Limb (tissue), 2 donors: ENCODE results near the gene S100A8.
A peak's percentile ranks its signal among the peaks of the same experiment; 100 is the strongest.
"Not testable (repeated sequence)": the region's sequence is repeated elsewhere in the genome, so short reads cannot be mapped to it uniquely, and the experiment has no call there.

ENCODE experiments used
- DNase-seq, 2 donors: peaks; one replicate each; pipeline ENCODE4 v3.0.0-alpha.2; 2016; ENCODE audit errors: extremely low spot score in 2 of 2

Gene S100A8

DNA sequence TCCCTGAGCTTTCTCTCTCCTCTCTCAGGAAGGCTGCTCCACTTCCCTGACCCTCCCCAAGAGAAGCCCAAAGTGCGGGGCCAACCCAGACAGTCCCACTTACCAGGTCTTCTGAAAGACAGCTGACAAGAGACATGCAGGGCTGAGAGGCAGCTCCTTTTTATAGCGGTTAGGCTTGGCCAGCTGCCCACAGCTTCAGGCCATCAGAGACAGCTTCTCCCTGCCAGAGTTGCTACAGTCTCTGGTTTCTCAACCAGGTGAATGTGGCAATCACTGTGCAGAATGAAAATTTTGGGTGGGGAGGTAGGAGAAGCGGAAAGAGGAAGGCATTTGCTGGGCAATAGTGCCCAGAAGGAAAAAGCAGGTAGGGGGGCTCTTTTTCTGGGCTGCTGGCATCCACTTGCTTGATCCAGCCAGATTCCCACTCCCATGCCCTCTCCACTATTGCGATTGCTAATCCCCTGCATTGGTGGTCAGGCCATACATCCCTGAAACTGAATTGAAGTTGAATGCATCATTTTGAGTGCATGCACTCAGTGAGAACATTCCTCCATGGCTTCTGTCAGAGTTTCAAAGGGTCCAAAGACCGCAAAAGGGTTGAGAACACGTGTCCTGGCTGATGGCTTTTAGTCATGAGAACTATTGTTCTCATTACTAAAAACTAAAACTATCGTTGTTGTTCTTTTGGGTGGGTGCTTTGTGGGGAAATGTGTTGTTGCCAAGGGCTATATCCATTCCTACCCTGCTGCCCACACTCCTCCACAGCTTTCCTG, at the start of gene S100A8:
Gene S100A8 (minus strand): TSS at position 136 of the 773 bp plus-strand sequence. CDS start 538 bp downstream, outside the sequence.
- DNase-seq: no peak

DNA sequence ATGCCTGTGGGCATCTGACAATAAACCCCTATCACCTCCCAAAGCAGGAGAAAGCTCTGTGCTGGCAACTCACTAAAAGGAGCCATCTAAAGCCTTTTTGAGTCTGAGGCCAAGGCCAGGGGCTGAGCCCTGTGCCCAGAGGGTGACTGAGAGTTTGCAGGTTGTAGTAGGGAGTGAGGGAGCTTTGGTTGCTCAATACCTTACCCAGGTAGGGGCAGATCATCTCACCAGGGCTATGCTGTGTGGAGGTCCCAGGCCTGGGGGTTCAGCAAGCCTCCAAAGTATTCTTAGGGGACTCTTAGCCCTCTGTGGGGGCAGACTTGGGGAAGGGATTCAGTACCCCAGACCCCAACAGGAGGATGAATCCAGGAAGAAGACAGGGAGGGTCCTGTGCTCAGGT, 48.4 kb upstream of the S100A8 start:
- DNase-seq: no peak

DNA sequence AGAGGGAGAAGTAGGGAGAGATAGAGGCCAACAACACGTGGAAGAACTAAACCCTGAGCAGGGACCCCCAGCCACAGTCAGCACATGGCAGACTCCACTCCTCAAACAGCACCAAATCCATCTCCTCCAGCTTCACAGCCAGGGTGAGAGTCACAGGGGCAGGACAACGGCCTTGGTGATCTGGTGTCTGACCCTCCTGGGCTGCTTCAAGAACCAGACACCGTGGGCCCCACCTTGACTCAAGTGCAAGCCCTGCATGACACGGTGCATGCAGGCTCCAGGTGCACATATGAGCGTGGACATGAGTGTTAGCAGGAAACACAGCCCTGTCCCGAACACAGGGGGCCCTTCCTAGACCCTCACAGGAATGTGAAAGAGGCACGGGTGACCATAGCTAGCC, 47.7 kb upstream of the S100A8 start:
- no peak for DNase-seq

DNA sequence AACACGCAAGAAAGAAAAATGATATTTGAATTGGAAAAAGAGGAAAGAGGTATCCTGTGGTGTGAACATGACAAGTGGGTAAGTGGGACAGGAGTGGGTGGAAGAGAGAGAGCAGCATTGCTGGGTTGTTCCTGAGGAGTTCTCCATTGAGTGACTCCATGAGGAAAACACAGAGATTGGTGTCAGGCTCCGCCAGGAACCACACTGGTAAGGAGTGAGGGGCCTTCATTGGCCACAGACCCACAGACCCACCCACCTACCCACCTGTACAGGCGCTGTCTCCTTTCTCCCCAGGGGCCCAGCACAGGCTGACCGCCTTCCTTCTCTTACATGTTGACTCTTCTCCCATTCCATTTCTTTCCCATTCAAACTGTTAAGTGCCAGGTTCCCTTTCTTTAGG, 46.4 kb upstream of the S100A8 start:
- DNase-seq: no peak

DNA sequence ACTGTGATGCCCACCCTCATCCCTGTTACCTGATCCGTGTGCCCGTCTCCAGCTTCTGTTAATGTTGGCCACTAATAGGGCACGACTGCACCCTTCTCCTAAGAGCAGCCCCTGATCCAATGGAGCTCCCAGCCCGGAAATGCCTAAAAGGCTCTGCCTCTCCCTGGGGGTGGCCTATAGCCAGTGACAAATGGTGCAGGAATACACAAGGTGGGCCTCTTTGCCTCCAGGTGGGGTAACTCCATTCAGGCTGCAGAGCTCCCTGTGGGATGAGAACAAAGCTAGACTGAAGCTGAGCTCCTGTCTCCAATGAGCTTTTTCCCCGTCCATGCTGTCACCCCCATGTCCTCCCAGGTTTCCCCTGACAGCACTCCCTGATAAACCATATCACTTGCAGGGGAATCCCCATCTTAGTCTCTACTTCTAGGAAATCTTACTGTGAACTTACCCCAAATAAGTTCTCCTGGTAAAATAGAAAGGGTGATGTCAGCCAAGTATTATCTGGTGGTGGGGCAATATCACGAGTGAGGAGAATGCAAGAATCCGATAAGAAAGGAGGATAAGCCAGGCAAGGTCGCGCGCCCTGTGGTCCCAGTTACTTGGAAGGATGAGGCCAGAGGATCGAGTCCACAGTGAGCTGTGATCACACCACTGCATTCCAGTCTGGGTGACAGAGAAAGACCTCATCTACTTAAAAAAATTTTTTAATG, 44.0 kb upstream of the S100A8 start:
- DNase-seq: no peak

DNA sequence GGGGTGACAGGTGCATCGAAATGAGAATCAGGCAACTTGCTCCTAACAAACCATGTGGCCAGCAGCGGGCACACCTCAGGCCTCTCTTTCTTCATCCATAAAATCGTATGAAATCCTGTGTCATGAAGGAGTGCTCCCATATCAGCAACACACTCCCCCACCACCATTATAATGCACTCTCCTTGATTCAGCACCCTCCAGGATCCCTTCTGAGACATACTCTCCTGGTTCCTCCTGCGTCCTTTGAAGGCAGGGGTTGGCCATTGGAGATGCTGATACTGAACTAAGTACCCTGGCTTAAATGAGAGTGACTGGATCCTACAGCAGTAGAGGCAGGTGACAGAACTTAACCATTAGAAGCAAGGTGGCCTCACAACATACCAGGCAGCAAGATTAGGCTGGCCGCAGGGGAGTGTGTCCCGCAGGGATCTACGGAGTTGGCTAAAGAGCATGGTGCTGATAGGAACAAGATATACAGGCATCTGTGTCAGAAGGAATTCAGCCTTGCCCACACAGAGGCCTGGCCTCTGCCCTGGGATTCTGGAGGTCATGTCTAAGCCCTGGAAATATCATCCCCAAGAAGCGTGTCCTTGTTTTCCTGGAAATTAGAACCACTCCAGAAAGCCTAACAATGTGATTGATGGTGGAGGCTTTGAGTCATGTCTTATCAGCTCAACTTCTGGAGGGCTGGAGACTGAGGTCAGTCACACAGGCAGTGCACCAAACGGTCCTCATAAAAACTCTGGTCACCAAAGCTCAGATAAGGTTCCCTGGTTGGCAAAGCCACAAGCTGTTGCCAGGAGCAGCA, 42.2 kb upstream of the S100A8 start:
- DNase-seq: no peak

GRCh38 chr1:153431928-153432327, 41.1 kb upstream of the S100A8 start:
- no peak for DNase-seq

GRCh38 chr1:153431427-153431826, 40.6 kb upstream of the S100A8 start:
- no peak for DNase-seq

GRCh38 chr1:153431002-153431401, 40.1 kb upstream of the S100A8 start:
- no peak for DNase-seq

DNA sequence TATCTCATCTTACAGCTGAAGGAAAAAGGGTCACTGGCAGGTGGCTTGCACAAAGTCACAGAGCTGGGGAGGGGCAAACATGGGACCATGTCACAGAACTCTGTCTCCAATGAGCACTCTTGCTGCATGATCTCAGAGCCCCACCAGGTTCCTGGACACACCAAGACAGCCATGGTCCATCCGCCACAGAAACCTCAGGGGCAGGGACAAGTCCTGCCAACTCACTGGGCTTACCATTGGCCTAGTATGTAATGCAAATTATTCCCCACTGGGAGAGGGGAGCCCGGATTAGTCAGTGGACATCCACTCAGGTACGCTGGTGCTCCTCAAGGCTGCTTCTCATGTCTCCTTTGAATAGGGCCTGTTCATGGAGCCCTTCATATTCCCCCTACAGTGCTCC, 39.7 kb upstream of the S100A8 start:
- no peak for DNase-seq

DNA sequence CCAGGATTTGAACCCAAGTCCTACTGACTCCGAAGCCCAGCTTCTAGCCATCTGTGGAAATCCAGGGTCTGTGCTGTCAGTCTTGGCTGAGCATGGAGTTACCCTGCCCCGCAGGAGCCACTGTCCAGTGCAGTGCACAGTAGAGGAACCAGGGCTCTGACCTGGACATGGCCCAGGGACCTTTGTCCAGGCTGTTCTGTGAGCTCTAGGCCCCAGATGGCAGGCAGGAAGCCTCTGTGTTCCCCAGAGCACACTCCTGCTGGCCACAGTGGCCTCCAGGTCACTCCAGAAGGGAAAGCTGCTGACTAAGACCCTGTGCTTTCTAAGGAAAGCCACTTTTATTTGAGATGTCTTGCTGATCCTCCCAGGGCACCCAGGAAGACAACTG, 39.3 kb upstream of the S100A8 start:
- no peak for DNase-seq

DNA sequence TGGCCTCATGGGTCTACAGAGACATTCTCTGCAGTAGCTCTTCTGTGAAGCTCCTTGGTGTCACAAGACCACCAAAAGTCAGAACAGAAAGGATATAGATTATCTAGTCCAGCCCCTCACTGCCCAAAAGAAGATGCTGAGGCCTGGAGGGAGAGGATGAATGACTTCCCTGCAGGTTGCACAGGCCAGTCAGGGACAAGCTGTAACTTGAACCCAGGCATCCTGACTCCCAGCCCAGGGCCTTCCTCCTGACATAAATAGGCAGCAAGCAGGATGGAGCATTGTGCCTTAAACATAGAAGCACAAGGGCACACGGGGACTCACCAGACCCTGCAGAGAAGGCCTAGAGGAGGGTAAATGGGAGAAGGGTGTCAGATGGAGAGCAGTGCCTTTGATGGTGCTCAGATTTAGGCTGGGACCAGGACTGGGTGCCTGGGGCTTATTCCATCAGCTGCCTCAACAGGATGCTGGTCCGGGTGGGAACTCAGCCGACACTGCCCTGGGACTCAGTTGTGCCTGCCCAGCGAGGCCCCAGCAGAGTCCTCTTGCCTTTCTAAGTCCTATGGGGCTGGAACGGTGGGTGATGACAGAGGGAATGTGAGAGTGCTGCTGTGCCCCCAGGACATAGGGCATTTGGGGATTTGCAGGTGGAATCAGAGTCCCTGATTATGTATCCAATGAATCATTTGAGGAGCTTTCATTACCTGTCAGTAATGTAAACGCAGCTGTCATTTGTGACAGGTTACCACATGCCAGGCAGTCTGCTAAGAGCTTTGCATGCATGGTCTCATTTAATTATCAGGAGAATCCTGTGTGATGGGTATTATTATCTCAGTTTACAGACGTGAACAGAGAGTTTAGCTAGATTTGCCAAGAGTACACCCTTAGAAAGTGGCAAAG, 38.6 kb upstream of the S100A8 start:
- DNase-seq: no peak

DNA sequence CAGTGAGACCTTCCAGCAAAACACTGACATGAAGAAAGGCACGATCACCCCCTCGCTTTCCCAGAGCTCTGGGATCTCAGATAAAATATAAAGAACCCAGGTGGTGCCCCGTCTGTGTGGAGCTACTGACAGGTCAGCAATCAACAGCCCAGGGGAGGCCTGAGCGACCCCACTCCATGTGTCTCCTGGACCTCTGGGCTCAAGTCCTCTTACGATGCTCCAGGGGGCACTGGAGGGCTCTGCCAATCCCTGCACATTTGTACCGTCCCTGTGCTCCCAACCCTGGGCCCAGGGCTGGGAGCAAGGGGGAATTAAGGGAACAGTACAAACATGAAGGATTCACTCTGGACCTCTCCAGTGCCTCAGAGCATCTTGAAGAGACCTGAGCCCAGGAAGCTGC, 37.9 kb upstream of the S100A8 start:
- no peak for DNase-seq

- no peak for DNase-seq
Measured at GRCh38 chr1:153428073-153428638, 37.3 kb upstream of the S100A8 start.

DNA sequence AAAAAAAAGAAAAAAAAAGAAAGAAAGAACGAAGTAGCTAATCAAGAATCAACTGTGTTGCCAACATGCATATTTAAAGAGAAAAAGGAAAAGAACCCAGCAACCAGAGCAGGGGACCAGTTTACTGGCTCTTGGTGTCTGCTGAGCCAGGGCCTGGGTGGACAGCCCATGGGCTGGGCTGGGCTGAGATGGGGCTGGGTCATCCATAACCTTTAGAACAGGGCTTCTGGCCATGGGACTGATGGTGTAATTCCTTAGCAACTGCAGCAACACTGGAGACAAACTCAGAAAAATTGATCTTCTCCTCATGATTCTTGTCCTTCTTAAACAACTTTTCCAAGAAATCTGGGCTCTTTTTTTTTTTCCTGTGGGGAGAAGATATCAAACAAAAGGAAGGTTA, 35.9 kb upstream of the S100A8 start:
- no peak for DNase-seq

- DNase-seq: peak; percentile 68 to 82
Measured at GRCh38 chr1:153422450-153423068, 31.7 kb upstream of the S100A8 start.

DNA sequence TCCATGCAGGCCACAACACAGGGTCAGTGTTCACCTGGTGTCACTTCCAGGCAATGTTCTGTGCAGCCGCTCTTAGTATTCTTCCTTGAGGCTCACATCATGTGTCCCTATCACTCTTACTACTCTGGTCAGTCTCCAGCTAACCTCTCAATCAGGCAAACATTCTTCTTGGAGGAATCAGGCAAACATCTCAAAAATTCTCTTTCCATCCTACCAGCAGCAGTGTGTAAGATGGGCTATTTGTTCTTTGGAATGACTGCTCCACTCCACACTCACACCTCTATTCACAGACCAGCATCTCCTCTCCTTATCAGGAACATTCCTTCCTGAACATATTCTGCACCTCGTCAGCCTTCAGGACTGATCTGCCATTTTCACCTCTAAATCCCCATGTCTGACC, 29.4 kb upstream of the S100A8 start:
- DNase-seq: no peak

DNA sequence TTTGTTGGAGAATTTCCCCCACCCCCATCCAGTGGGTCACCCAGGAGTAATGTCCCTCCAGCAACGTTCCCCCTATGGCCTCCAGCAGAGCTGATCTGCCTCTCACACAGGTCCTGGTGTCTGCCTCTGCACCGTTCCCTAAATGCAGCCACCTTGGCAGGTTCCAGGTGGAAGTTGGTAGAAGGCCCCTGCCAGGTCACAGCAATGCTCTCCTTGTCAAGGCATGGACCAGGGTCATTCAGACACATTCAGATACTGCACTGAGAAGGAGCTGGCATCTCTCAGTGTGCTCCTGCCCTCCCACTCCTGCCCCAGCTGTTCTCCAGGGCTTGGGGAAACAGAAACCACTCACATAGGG, 28.5 kb upstream of the S100A8 start:
- DNase-seq: not testable (repeated sequence)

DNA sequence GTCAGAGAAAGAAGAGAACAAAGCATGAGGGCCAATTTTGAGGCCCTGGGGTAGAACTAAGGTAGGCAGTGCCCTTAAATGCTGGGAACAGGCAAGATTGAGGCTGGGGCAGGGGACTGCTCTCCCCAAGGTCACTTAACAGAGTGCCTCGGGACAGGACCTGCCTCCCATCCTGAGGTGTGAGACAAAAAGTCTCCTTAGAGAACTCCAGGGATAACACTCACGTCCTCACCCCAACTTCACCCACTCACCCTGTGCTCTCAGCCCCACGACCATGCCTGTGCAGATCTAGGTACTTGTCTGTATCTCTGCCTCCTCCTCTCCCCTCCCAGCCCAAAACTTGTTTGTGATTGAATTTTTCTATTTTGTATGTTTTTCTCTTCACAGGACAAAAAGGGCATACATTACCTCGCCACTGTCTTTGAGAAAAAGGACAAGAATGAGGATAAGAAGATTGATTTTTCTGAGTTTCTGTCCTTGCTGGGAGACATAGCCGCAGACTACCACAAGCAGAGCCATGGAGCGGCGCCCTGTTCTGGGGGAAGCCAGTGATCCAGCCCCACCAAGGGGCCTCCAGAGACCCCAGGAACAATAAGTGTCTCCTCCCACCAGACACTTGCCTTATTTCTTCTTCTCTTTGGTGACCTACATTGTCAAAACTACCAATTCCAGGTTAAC, 28.0 kb upstream of the S100A8 start:
- DNase-seq: not testable (repeated sequence)
